GM20000 (cell line): ENCODE measurements around the gene TP53I11.

Experiments
- DNase-seq: peaks from one replicate; pipeline ENCODE4 v3.0.0; 2012; ENCODE audit warnings: low spot score
- CTCF ChIP-seq: IDR thresholded peaks from 2 replicates; pipeline ENCODE4 v1.5.1; 2012; ENCODE audit warnings: mild to moderate bottlenecking, control low read depth; ENCODE audit errors: extremely low read depth, missing control alignments

TP53I11 gene

GRCh38 chr11:44955015-44955738, 4.5 kb upstream of the TP53I11 start:
- no peak for DNase-seq
- TF ChIP-seq CTCF, result no peak

GRCh38 chr11:44954051-44954906, 3.6 kb upstream of the TP53I11 start:
- DNase-seq, result no peak
- no peak for TF ChIP-seq CTCF

- no peak for TF ChIP-seq CTCF
- no peak for DNase-seq
Observed at GRCh38 chr11:44952500-44953260, 2.0 kb upstream of the TP53I11 start.

- TF ChIP-seq CTCF, result no peak
- DNase-seq, result no peak
Observed at GRCh38 chr11:44952082-44952481, 1.4 kb upstream of the TP53I11 start.

GRCh38 chr11:44950031-44950624, 555 bp downstream of the TP53I11 start:
- TF ChIP-seq CTCF, result no peak
- DNase-seq, result peak; percentile 44

GRCh38 chr11:44949160-44950030, 1.3 kb downstream of the TP53I11 start:
- DNase-seq, result no peak

More at GRCh38 chr11:44949160-44950030, 1.3 kb downstream of the TP53I11 start:
- no peak for TF ChIP-seq CTCF
